Naive B cell (primary cell): ENCODE data around the gene FNDC10. TPM values are rescaled to one million over a fixed set of nuclear protein-coding genes. Genes with fewer than 3 reads are reported as not detected.

Experiments
- ATAC-seq, 2 donors: fragments of 150-1000 bp; cut with Tn5 transposase; 2 replicates each; pipeline ENCODE4 v1.10.0; 2021; ENCODE audit warnings: low read depth in 2 of 2, mild to moderate bottlenecking in 2 of 2, moderate library complexity in 2 of 2
- DNase-seq: peaks from one replicate; pipeline ENCODE4 v3.0.0; 2022
- H3K27ac Mint-ChIP-seq, 6 donors: one replicate each; pipeline ENCODE4 v1.8.0; 2020 to 2022; ENCODE audit warnings: mild to moderate bottlenecking in 6 of 6, mixed read lengths in 6 of 6, moderate library complexity in 5 of 6, inconsistent platforms in 2 of 6
- H3K27me3 Mint-ChIP-seq, 3 donors: one replicate each; pipeline ENCODE4 v1.8.0; 2021 to 2022; ENCODE audit warnings: mixed read lengths in 3 of 3, mild to moderate bottlenecking in 1 of 3
- H3K36me3 Mint-ChIP-seq, 2 donors: one replicate each; pipeline ENCODE4 v1.8.0; 2020 to 2022; ENCODE audit warnings: mixed read lengths in 2 of 2, inconsistent platforms in 1 of 2, mild to moderate bottlenecking in 1 of 2
- H3K4me1 Mint-ChIP-seq, 3 donors: one replicate each; pipeline ENCODE4 v1.8.0; 2020 to 2022; ENCODE audit warnings: mixed read lengths in 3 of 3, inconsistent platforms in 1 of 3, mild to moderate bottlenecking in 1 of 3, moderate library complexity in 1 of 3
- H3K4me3 Mint-ChIP-seq, 8 donors: one replicate each; pipeline ENCODE4 v1.8.0; 2020 to 2022; ENCODE audit warnings: mild to moderate bottlenecking in 8 of 8, mixed read lengths in 8 of 8, moderate library complexity in 8 of 8, inconsistent platforms in 2 of 8
- H3K9me3 Mint-ChIP-seq, 7 donors: one replicate each; pipeline ENCODE4 v1.8.0; 2020 to 2022; ENCODE audit warnings: mixed read lengths in 7 of 7, mild to moderate bottlenecking in 5 of 7, inconsistent platforms in 2 of 7, moderate library complexity in 1 of 7
- polyA plus RNA-seq, 6 donors: library from polyadenylated mRNA; unstranded; fragments of 300-500 nt; fragmentation: Illumina TruSeq; gene quantifications; one replicate each; pipeline ENCODE4 v1.2.3, GENCODE V29; 2021; ENCODE audit warnings: low read depth in 6 of 6

FNDC10 gene
- polyA plus RNA-seq, 6 donors from 2014 or later = 0.13 to 0.75 (median 0.19) TPM; not detected in 3

GRCh38 chr1:1624443-1625403 lies 24.8 kb upstream of the FNDC10 start:
- DNase-seq = no peak
- Mint-ChIP-seq H3K4me3 (no peak overlapping the region), H3K27ac (no peak overlapping the region), H3K27me3 (no peaks in the 10 kb centered on the region), H3K4me1 (peaks cover 0 to 5% (median 3%) of the 10 kb centered on the region in 3 donors), H3K36me3 (no peaks in the 10 kb centered on the region), H3K9me3 (no peaks in the 10 kb centered on the region)
- ATAC-seq = no peak

GRCh38 chr1:1623631-1624442 lies 23.9 kb upstream of the FNDC10 start:
- H3K9me3 Mint-ChIP-seq = no peaks in the 10 kb centered on the region
- peaks cover 3 to 4% (median 3%) of the 10 kb centered on the region in 3 donors for H3K4me1 Mint-ChIP-seq
- DNase-seq = no peak

GRCh38 chr1:1623181-1623630 lies 23.3 kb upstream of the FNDC10 start:
- Mint-ChIP-seq H3K9me3 (no peaks in the 10 kb centered on the region), H3K27ac (no peak overlapping the region), H3K4me3 (no peak overlapping the region), H3K36me3 (no peaks in the 10 kb centered on the region), H3K4me1 (peaks cover 3 to 6% (median 4%) of the 10 kb centered on the region in 3 donors), H3K27me3 (no peaks in the 10 kb centered on the region)
- no peak for ATAC-seq
- no peak for DNase-seq

More at GRCh38 chr1:1623631-1624442, 23.9 kb upstream of the FNDC10 start:
- no peak overlapping the region for H3K27ac Mint-ChIP-seq
- no peaks in the 10 kb centered on the region for H3K27me3 Mint-ChIP-seq
- no peaks in the 10 kb centered on the region for H3K36me3 Mint-ChIP-seq
- no peak for ATAC-seq
- H3K4me3 Mint-ChIP-seq = no peak overlapping the region

GRCh38 chr1:1622788-1623094 lies 22.8 kb upstream of the FNDC10 start:
- ATAC-seq = no peak
- H3K27me3 Mint-ChIP-seq = no peaks in the 10 kb centered on the region
- no peaks in the 10 kb centered on the region for H3K9me3 Mint-ChIP-seq
- H3K36me3 Mint-ChIP-seq = no peaks in the 10 kb centered on the region
- peak overlapping the region in 3 of 8 donors; percentile 47 to 66 (median 61) for H3K4me3 Mint-ChIP-seq
- peaks cover 3 to 6% (median 4%) of the 10 kb centered on the region in 3 donors for H3K4me1 Mint-ChIP-seq
- no peak overlapping the region for H3K27ac Mint-ChIP-seq
- DNase-seq = no peak

GRCh38 chr1:1622010-1622787 lies 22.3 kb upstream of the FNDC10 start:
- H3K4me1 Mint-ChIP-seq = peaks cover 4 to 11% (median 6%) of the 10 kb centered on the region in 3 donors
- H3K36me3 Mint-ChIP-seq = no peaks in the 10 kb centered on the region
- no peak for DNase-seq
- H3K27ac Mint-ChIP-seq = peak overlapping the region in 1 of 6 donors; percentile 30
- H3K4me3 Mint-ChIP-seq = peak overlapping the region in 2 of 8 donors; percentile 47 to 66
- no peaks in the 10 kb centered on the region for H3K27me3 Mint-ChIP-seq
- H3K9me3 Mint-ChIP-seq = no peaks in the 10 kb centered on the region
- no peak for ATAC-seq

- DNase-seq (no peak), ATAC-seq (no peak)
- H3K9me3 Mint-ChIP-seq = no peaks in the 10 kb centered on the region
- H3K36me3 Mint-ChIP-seq = no peaks in the 10 kb centered on the region
- H3K4me1 Mint-ChIP-seq = peaks cover 10 to 18% (median 11%) of the 10 kb centered on the region in 3 donors
- H3K27ac Mint-ChIP-seq = no peak overlapping the region
- no peaks in the 10 kb centered on the region for H3K27me3 Mint-ChIP-seq
- H3K4me3 Mint-ChIP-seq = no peak overlapping the region
Observed at GRCh38 chr1:1621173-1622009, 21.5 kb upstream of the FNDC10 start.

- H3K9me3 Mint-ChIP-seq = no peaks in the 10 kb centered on the region
- H3K4me3 Mint-ChIP-seq = peak overlapping the region in 1 of 8 donors; percentile 9
- ATAC-seq (no peak), DNase-seq (no peak)
- H3K27ac Mint-ChIP-seq = no peak overlapping the region
- H3K36me3 Mint-ChIP-seq = no peaks in the 10 kb centered on the region
- H3K4me1 Mint-ChIP-seq = peaks cover 8 to 19% (median 11%) of the 10 kb centered on the region in 3 donors
- H3K27me3 Mint-ChIP-seq = no peaks in the 10 kb centered on the region
Observed at GRCh38 chr1:1620433-1621139, 20.7 kb upstream of the FNDC10 start.

- ATAC-seq = no peak
- peak overlapping the region in 1 of 8 donors; percentile 9 for H3K4me3 Mint-ChIP-seq
- no peak overlapping the region for H3K27ac Mint-ChIP-seq
Observed at GRCh38 chr1:1619917-1620361, 20.0 kb upstream of the FNDC10 start.

GRCh38 chr1:1618396-1619068 lies 18.6 kb upstream of the FNDC10 start:
- peak overlapping the region in 1 of 8 donors; percentile 86 for H3K4me3 Mint-ChIP-seq
- ATAC-seq (no peak), DNase-seq (no peak)
- no peak overlapping the region for H3K27ac Mint-ChIP-seq
- H3K36me3 Mint-ChIP-seq = no peaks in the 10 kb centered on the region
- H3K4me1 Mint-ChIP-seq = peaks cover 24 to 35% (median 26%) of the 10 kb centered on the region in 3 donors
- no peaks in the 10 kb centered on the region for H3K27me3 Mint-ChIP-seq
- H3K9me3 Mint-ChIP-seq = no peaks in the 10 kb centered on the region

More at GRCh38 chr1:1619917-1620361, 20.0 kb upstream of the FNDC10 start:
- Mint-ChIP-seq H3K27me3 (no peaks in the 10 kb centered on the region), H3K9me3 (no peaks in the 10 kb centered on the region), H3K4me1 (peaks cover 10 to 21% (median 12%) of the 10 kb centered on the region in 3 donors), H3K36me3 (no peaks in the 10 kb centered on the region)
- DNase-seq = no peak

- Mint-ChIP-seq H3K36me3 (no peaks in the 10 kb centered on the region), H3K4me3 (peak overlapping the region in 5 of 8 donors; percentile 47 to 90 (median 86)), H3K27me3 (no peaks in the 10 kb centered on the region), H3K27ac (peak overlapping the region in 1 of 6 donors; percentile 91), H3K4me1 (peaks cover 24 to 37% (median 27%) of the 10 kb centered on the region in 3 donors), H3K9me3 (no peaks in the 10 kb centered on the region)
- no peak for ATAC-seq
- DNase-seq = no peak
Observed at GRCh38 chr1:1617925-1618324, 18.0 kb upstream of the FNDC10 start.

- H3K27ac Mint-ChIP-seq = peak overlapping the region in 3 of 6 donors; percentile 60 to 91 (median 61)
- no peak for ATAC-seq
- peak overlapping the region; percentile 72 to 98 (median 85) for H3K4me3 Mint-ChIP-seq
- no peaks in the 10 kb centered on the region for H3K9me3 Mint-ChIP-seq
- DNase-seq = no peak
- no peaks in the 10 kb centered on the region for H3K36me3 Mint-ChIP-seq
- no peaks in the 10 kb centered on the region for H3K27me3 Mint-ChIP-seq
- peaks cover 23 to 37% (median 24%) of the 10 kb centered on the region in 3 donors for H3K4me1 Mint-ChIP-seq
Observed at GRCh38 chr1:1617516-1617915, 17.6 kb upstream of the FNDC10 start.
